OCI-LY1 (cell line): ENCODE results near the gene TMEM119.
A peak's percentile ranks its signal among the peaks of the same experiment; 100 is the strongest.

Source experiments
- CTCF ChIP-seq: fragments of 200-600 bp; sonication (generic), shearing (Covaris generic); IDR thresholded peaks from 2 replicates; pipeline ENCODE4 v1.5.1; 2017; ENCODE audit warnings: mild to moderate bottlenecking, antibody characterized with exemption, low read length, moderate library complexity, mixed read lengths
- EZH2 ChIP-seq: fragments of 200-600 bp; sonication (generic), shearing (Covaris generic); IDR thresholded peaks from 2 replicates; pipeline ENCODE4 v1.8.0; 2017; ENCODE audit warnings: borderline replicate concordance, mixed run types, mild to moderate bottlenecking, antibody characterized with exemption, low read length, moderate library complexity, mixed read lengths

DNA sequence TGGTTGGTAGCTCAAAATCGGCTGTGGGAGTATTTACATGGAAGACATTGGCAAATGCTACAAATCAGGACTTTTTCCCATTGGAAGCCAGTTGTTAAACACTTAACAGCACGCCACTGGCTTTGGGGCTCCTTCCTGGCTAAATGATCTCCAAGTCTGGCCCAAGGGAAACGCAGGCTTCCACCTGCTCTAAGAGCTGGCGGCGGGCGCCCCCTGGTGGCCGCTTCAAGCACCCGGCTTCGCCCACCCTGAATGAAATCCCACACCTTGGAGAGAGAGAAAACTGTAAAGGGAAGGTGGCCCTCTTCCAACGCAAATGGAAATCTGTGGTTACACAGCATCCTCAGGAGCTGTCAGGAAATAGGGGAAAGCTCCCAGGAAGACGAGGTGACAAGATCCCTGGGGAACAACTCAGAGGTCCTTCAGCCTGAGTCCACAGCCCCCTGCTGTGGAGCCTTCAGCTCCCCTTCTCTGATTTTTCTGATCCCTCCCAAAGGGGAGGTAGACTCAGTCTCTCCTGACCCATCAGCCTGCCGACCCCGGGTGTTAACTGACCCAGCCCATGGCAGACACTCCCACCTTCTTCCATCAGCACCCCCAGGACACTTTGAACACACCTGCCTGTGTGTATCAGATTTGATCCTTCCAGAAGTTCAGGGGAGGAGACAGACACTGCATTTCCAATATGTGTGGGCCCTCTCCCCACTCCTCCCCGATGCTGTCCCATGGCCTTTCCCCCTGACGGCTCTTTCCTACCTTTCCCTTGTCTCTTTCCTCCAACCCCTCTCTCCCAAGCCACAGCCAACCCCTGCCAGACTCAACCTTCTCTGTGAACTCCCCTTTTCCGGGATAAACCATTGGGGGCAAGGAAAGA lies 20.4 kb upstream of the TMEM119 start:
- TF ChIP-seq CTCF, result peak; percentile 75
- TF ChIP-seq EZH2, result no peak
